ENCODE results near the gene RAB11FIP3. TPM values are rescaled to one million over a fixed set of nuclear protein-coding genes. Genes with fewer than 3 reads are reported as not detected.

The RAB11FIP3 gene
- total and polyA plus RNA-seq, 9 of the 15 experiments (the other 6 are each of a cell fraction or from before 2014, with no cell fraction given), result 0.46 to 13.1 (median 4.3) TPM

GRCh38 chr16:566475-567372 lies 141.3 kb downstream of the RAB11FIP3 start, which contains the start of gene NHLRC4 (continued):
- no peak for TF ChIP-seq E2F8 (IDR thresholded peaks at IDR 0.05; ENCODE audit: low read depth, partially characterized antibody)
- TF ChIP-seq ZNF766 (CRISPR knock-in tag; conservative IDR thresholded peaks at IDR 0.05), result peak; percentile 43
- no peak for TF ChIP-seq SP2 (IDR thresholded peaks at IDR 0.05; ENCODE audit: extremely low read depth, low read depth, low read length, poor library complexity, severe bottlenecking)
- TF ChIP-seq ZNF76 (CRISPR knock-in tag; IDR thresholded peaks at IDR 0.05; ENCODE audit: borderline replicate concordance), result no peak; the same call in 1 of the 2 replicates
- TF ChIP-seq ZNF431 (CRISPR knock-in tag; IDR thresholded peaks at IDR 0.05), result no peak
- 0 out of 2 replicates have a peak, but pooled peaks have one; percentile 23 for TF ChIP-seq E2F1 (CRISPR knock-in tag; IDR thresholded peaks at IDR 0.05)
- TF ChIP-seq E2F4 (CRISPR knock-in tag; IDR thresholded peaks at IDR 0.05; ENCODE audit: low read depth), result no peak
- no peak for TF ChIP-seq GTF3C2 (IDR thresholded peaks at IDR 0.05; ENCODE audit: borderline replicate concordance, extremely low read depth, insufficient read length)
- TF ChIP-seq ETV6 (IDR thresholded peaks at IDR 0.05; ENCODE audit: borderline replicate concordance in 1 of 2, low read depth in 2 of 2, low read length in 1 of 2), result no peak
- TF ChIP-seq ETV6 (CRISPR knock-in tag; IDR thresholded peaks at IDR 0.05; ENCODE audit: borderline replicate concordance), result no peak
- no peak for TF ChIP-seq ZNF23 (CRISPR knock-in tag; IDR thresholded peaks at IDR 0.05)
- peak; percentile 84 for TF ChIP-seq SMARCE1 (IDR thresholded peaks at IDR 0.05)
- no peak for TF ChIP-seq NFIC (IDR thresholded peaks at IDR 0.05)
- no peak for TF ChIP-seq NCOA2 (IDR thresholded peaks at IDR 0.05; ENCODE audit: partially characterized antibody in 2 of 2)

All from K562 (cell line).